Progenitor cell of endocrine pancreas (in vitro differentiated cells): ENCODE results near the gene NR2E3. TPM values are rescaled to one million over a fixed set of nuclear protein-coding genes. Genes with fewer than 3 reads are reported as not detected.

ENCODE experiments used
- DNase-seq: peaks from one replicate; pipeline ENCODE4 v3.0.0; 2021; ENCODE audit warnings: low spot score; ENCODE audit not compliant: unreplicated experiment
- H3K27ac Mint-ChIP-seq: 2 replicates; pipeline ENCODE4 v1.8.0; 2021; ENCODE audit warnings: mild to moderate bottlenecking, moderate library complexity, mixed read lengths
- H3K27me3 Mint-ChIP-seq: 2 replicates; pipeline ENCODE4 v1.8.0; 2021; ENCODE audit warnings: mixed read lengths
- H3K36me3 Mint-ChIP-seq: 2 replicates; pipeline ENCODE4 v1.8.0; 2022; ENCODE audit warnings: mixed read lengths; ENCODE audit not compliant: insufficient read depth
- H3K4me1 Mint-ChIP-seq: 2 replicates; pipeline ENCODE4 v1.8.0; 2021; ENCODE audit warnings: low read depth, mixed read lengths
- H3K4me3 Mint-ChIP-seq: 2 replicates; pipeline ENCODE4 v1.8.0; 2021; ENCODE audit warnings: low read depth, mild to moderate bottlenecking, moderate library complexity, mixed read lengths
- H3K9me3 Mint-ChIP-seq: 2 replicates; pipeline ENCODE4 v1.8.0; 2021; ENCODE audit warnings: low read depth, mixed read lengths
- total RNA-seq: library from RNA; stranded (reverse); gene quantifications from 2 replicates; pipeline ENCODE4 v1.2.1, GENCODE V29; 2021
- TF ChIP-seq, protein P1 (sequence below): fragments of 200-600 bp; sonication (generic); IDR thresholded peaks from one replicate; pipeline ENCODE4 v1.5.0; 2021; ENCODE audit warnings: antibody characterized with exemption, mild to moderate bottlenecking; ENCODE audit not compliant: unreplicated experiment

The NR2E3 gene
- total RNA-seq, 1 donor from 2014 or later = not detected

GRCh38 chr15:71781179-71781964 lies 29.0 kb upstream of the NR2E3 start:
- H3K4me1 Mint-ChIP-seq = no peaks in the 10 kb centered on the region
- peaks cover 20% of the 10 kb centered on the region for H3K27me3 Mint-ChIP-seq
- H3K36me3 Mint-ChIP-seq = no peaks in the 10 kb centered on the region
- TF ChIP-seq, protein P1, sequence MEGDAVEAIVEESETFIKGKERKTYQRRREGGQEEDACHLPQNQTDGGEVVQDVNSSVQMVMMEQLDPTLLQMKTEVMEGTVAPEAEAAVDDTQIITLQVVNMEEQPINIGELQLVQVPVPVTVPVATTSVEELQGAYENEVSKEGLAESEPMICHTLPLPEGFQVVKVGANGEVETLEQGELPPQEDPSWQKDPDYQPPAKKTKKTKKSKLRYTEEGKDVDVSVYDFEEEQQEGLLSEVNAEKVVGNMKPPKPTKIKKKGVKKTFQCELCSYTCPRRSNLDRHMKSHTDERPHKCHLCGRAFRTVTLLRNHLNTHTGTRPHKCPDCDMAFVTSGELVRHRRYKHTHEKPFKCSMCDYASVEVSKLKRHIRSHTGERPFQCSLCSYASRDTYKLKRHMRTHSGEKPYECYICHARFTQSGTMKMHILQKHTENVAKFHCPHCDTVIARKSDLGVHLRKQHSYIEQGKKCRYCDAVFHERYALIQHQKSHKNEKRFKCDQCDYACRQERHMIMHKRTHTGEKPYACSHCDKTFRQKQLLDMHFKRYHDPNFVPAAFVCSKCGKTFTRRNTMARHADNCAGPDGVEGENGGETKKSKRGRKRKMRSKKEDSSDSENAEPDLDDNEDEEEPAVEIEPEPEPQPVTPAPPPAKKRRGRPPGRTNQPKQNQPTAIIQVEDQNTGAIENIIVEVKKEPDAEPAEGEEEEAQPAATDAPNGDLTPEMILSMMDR = no peak
- no peak overlapping the region for H3K4me3 Mint-ChIP-seq
- H3K27ac Mint-ChIP-seq = no peak overlapping the region
- no peaks in the 10 kb centered on the region for H3K9me3 Mint-ChIP-seq
- DNase-seq = no peak

GRCh38 chr15:71781965-71782265 lies 28.4 kb upstream of the NR2E3 start:
- no peaks in the 10 kb centered on the region for H3K36me3 Mint-ChIP-seq
- no peak overlapping the region for H3K27ac Mint-ChIP-seq
- no peak overlapping the region for H3K4me3 Mint-ChIP-seq
- peaks cover 20% of the 10 kb centered on the region for H3K27me3 Mint-ChIP-seq
- no peaks in the 10 kb centered on the region for H3K4me1 Mint-ChIP-seq
- no peak for DNase-seq
- TF ChIP-seq, protein P1 = no peak
- no peaks in the 10 kb centered on the region for H3K9me3 Mint-ChIP-seq

DNA sequence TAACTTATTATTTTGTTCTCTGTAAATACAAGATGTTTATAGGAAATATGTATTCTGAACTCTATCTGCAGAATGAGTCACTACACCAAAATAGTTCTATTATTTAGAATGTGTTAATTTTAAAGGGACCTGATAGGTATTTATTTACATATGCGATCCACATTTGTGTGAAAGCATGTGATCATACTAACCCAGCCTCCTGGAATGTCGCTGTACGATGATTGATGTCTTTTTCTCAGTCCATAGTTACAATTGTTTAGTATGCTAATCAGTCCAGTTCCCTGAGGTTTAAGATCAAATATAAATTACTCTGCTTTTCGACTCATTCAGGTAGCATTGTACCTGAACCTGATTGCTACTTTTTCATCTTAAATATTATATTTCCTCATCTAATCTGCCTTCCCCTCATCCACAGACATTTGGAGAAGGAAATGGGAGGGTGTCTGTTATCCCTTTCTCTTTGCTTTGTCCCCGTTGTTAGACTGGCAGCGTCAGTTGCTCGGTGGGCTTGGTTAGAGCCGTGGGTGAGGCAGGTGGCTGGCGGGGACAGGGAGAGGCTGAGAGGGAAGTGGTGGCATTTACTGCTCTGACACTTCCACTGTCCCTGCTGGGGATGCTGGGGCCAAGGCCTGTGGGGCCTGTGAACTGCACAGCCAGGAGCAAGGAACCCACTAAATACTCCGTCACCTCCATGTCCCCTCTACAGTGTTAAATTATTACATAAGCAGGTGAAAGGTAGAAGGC lies 27.8 kb upstream of the NR2E3 start:
- TF ChIP-seq, protein P1 = no peak
- Mint-ChIP-seq H3K36me3 (no peaks in the 10 kb centered on the region), H3K9me3 (no peaks in the 10 kb centered on the region), H3K27me3 (peaks cover 20% of the 10 kb centered on the region), H3K27ac (no peak overlapping the region), H3K4me3 (no peak overlapping the region), H3K4me1 (no peaks in the 10 kb centered on the region)
- DNase-seq = no peak

DNA sequence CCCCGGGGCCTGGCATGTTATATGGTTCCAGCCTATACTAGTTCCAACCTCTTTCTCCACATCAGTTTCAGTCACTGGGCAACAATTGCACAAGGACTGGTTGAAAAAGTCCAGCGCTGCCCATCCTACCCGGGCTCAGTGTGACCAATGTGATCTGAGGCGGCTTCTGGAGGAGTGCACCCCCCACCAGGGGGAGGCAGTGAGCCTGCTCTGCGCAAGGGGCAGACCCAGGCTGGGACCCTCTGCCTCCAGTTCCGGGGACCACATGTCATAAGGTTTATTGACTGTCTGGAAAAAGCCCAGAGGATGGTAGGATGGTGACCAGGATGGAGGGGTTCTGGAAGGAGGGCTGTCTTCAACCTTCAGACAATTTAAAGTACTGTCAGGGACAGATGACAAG lies 25.6 kb upstream of the NR2E3 start:
- Mint-ChIP-seq H3K27me3 (peaks cover 24% of the 10 kb centered on the region), H3K9me3 (no peaks in the 10 kb centered on the region), H3K4me3 (no peak overlapping the region), H3K27ac (no peak overlapping the region), H3K4me1 (no peaks in the 10 kb centered on the region), H3K36me3 (no peaks in the 10 kb centered on the region)
- DNase-seq = no peak
- TF ChIP-seq, protein P1 = peak; percentile 25

- Mint-ChIP-seq H3K27me3 (peaks cover 20% of the 10 kb centered on the region), H3K4me3 (no peak overlapping the region), H3K4me1 (peaks cover 3% of the 10 kb centered on the region), H3K27ac (no peak overlapping the region), H3K36me3 (no peaks in the 10 kb centered on the region), H3K9me3 (no peaks in the 10 kb centered on the region)
- no peak for DNase-seq
- TF ChIP-seq, protein P1 = no peak
These were observed 24.4 kb upstream of the NR2E3 start for GRCh38 chr15:71785996-71786395.
